PC-3 (cell line): ENCODE measurements around the gene ANK3. TPM values are rescaled to one million over a fixed set of nuclear protein-coding genes. Genes with fewer than 3 reads are reported as not detected.
A peak's percentile ranks its signal among the peaks of the same experiment; 100 is the strongest.

ENCODE experiments used
- ATAC-seq: fragments of 200-7000 bp; cut with Tn5 transposase; 2 replicates; pipeline ENCODE4 v1.9.1; 2020; ENCODE audit warnings: mild to moderate bottlenecking, moderate library complexity
- BruUV-seq: library from RNA; stranded (reverse); fragments of 400-500 nt; replicated peaks from 2 replicates; lab custom pipeline; 2021; lab: Mats Ljungman, UMichigan
- CTCF ChIA-PET: fragments of 300-600 bp; sonication (Branson Sonifier 250); formaldehyde crosslinking; loops from one replicate; lab custom pipeline; 2022; ENCODE audit warnings: antibody characterized with exemption; lab: Charles Lee
- POLR2A ChIA-PET: fragments of 300-600 bp; sonication (Branson Sonifier 250); formaldehyde crosslinking; loops from one replicate; lab custom pipeline; 2022; ENCODE audit warnings: antibody characterized with exemption; ENCODE audit not compliant: unreplicated experiment; lab: Charles Lee
- DNase-seq: peaks from one replicate; pipeline ENCODE4 v3.0.0-alpha.2; 2015
- H2AFZ ChIP-seq: fragments of 300-600 bp; sonication (generic); 2 replicates; pipeline ENCODE4 v1.6.0; 2016; ENCODE audit warnings: antibody characterized with exemption, low read length
- H3F3A ChIP-seq: fragments of 300-600 bp; sonication (generic); one replicate; pipeline ENCODE4 v1.6.0; 2017; ENCODE audit warnings: antibody characterized with exemption, low read length, control low read depth, mild to moderate bottlenecking; ENCODE audit not compliant: unreplicated experiment
- H3K27ac ChIP-seq: fragments of 300-600 bp; sonication (generic); 2 replicates; pipeline ENCODE4 v1.5.1; 2016; ENCODE audit warnings: mild to moderate bottlenecking, low read length
- H3K27me3 ChIP-seq: fragments of 300-600 bp; sonication (generic); 2 replicates; pipeline ENCODE4 v1.6.1; 2016; ENCODE audit warnings: low read length, mixed read lengths
- H3K36me3 ChIP-seq: fragments of 300-600 bp; sonication (generic); 2 replicates; pipeline ENCODE4 v1.6.1; 2016; ENCODE audit warnings: low read depth, mixed run types, low read length, mixed read lengths
- H3K4me1 ChIP-seq: fragments of 300-600 bp; sonication (generic); 2 replicates; pipeline ENCODE4 v1.5.1; 2016; ENCODE audit warnings: low read length; ENCODE audit not compliant: insufficient read depth
- H3K4me2 ChIP-seq: fragments of 300-600 bp; sonication (generic); 2 replicates; pipeline ENCODE4 v1.6.0; 2016; ENCODE audit warnings: low read length
- H3K4me3 ChIP-seq: fragments of 300-600 bp; sonication (generic); 2 replicates; pipeline ENCODE4 v1.5.1; 2016; ENCODE audit warnings: mild to moderate bottlenecking, low read length, mixed read lengths
- H3K79me2 ChIP-seq: fragments of 300-600 bp; sonication (generic); 2 replicates; pipeline ENCODE4 v1.6.1; 2017; ENCODE audit warnings: low read length, mixed read lengths
- H3K9ac ChIP-seq: fragments of 300-600 bp; sonication (generic); 2 replicates; pipeline ENCODE4 v1.6.0; 2016; ENCODE audit warnings: mild to moderate bottlenecking, low read length
- H3K9me2 ChIP-seq: fragments of 300-600 bp; sonication (generic); replicated peaks from 2 replicates; pipeline ENCODE4 v1.6.1; 2016; ENCODE audit warnings: mixed run types, low read length, mixed read lengths
- H3K9me3 ChIP-seq: fragments of 300-600 bp; sonication (generic); 2 replicates; pipeline ENCODE4 v1.6.1; 2016; ENCODE audit warnings: low read length, mixed read lengths
- H4K20me1 ChIP-seq: fragments of 300-600 bp; sonication (generic); 2 replicates; pipeline ENCODE4 v1.6.1; 2016; ENCODE audit warnings: low read length, mixed read lengths
- EZH2 ChIP-seq: fragments of 300-600 bp; sonication (generic); IDR thresholded peaks from one replicate; pipeline ENCODE4 v1.6.1; 2017; ENCODE audit warnings: antibody characterized with exemption, mild to moderate bottlenecking, low read length; ENCODE audit not compliant: unreplicated experiment
- EZH2phosphoT487 ChIP-seq: fragments of 300-600 bp; sonication (generic); IDR thresholded peaks from 2 replicates; pipeline ENCODE4 v1.6.1; 2018; ENCODE audit warnings: mild to moderate bottlenecking, antibody characterized with exemption, low read length, borderline replicate concordance
- intact Hi-C: fragments of 100-400 bp; cut with micrococcal nuclease; formaldehyde crosslinking; loops from 2 replicates; pipeline ENCODE4 v1.9.0; 2023
- total RNA-seq: library from RNA; depleted of rRNA; stranded (reverse); fragments of >200 nt; gene quantifications from 2 replicates; pipeline ENCODE4 v1.2.3, GENCODE V29; 2014
- TF ChIP-seq, protein P1 (sequence below): fragments of 300-600 bp; sonication (generic); conservative IDR thresholded peaks from 2 replicates; pipeline ENCODE4 v1.5.1; 2017; ENCODE audit warnings: antibody characterized with exemption, low read depth, mild to moderate bottlenecking, low read length

ANK3 gene
- total RNA-seq, 1 experiment from 2014 or later: 29.5 TPM

GRCh38 chr10:60413306-60414012 is 23.8 kb upstream of the ANK3 start:
- Histone ChIP-seq H3K9ac (no peak overlapping the region), H4K20me1 (no peaks in the 10 kb centered on the region), H3K4me1 (peaks cover 68% of the 10 kb centered on the region), H3K27me3 (no peaks in the 10 kb centered on the region), H3K9me2 (no peaks in the 10 kb centered on the region), H3K9me3 (no peaks in the 10 kb centered on the region), H3K27ac (no peak overlapping the region; the same call in 1 of the 2 replicates), H3K4me3 (no peak overlapping the region), H3K79me2 (no peaks in the 10 kb centered on the region), H2AFZ (no peak overlapping the region), H3K4me2 (peak overlapping the region; percentile 76), H3F3A (no peaks in the 10 kb centered on the region), H3K36me3 (no peaks in the 10 kb centered on the region)
- POLR2A ChIA-PET: no interaction called here
- no peak for ATAC-seq
- intact Hi-C loops: no loop called here
- TF ChIP-seq EZH2 (no peak), EZH2phosphoT487 (no peak)
- TF ChIP-seq, protein P1, sequence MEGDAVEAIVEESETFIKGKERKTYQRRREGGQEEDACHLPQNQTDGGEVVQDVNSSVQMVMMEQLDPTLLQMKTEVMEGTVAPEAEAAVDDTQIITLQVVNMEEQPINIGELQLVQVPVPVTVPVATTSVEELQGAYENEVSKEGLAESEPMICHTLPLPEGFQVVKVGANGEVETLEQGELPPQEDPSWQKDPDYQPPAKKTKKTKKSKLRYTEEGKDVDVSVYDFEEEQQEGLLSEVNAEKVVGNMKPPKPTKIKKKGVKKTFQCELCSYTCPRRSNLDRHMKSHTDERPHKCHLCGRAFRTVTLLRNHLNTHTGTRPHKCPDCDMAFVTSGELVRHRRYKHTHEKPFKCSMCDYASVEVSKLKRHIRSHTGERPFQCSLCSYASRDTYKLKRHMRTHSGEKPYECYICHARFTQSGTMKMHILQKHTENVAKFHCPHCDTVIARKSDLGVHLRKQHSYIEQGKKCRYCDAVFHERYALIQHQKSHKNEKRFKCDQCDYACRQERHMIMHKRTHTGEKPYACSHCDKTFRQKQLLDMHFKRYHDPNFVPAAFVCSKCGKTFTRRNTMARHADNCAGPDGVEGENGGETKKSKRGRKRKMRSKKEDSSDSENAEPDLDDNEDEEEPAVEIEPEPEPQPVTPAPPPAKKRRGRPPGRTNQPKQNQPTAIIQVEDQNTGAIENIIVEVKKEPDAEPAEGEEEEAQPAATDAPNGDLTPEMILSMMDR: no peak
- BruUV-seq: no TSS peak
- CTCF ChIA-PET: no interaction called here
- DNase-seq: peak; percentile 50

DNA sequence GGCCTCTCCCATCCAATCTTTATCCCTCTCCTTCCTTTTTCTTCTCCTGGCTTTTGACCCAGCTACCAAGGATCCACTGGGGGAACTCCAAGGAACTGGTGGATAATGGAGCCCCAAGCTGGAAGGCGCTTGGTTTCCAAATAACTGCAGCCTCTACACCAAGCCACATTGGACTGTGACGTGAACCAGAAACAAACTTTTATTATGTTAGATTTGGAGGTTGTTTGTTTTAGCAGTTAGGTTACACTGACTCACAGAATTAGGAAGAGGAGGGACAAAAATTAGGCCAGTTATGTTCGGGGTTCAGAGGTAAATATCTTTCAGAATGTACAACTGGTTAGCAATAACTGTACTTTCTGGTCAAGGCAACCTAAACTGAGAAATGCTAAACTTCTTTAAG is 21.3 kb upstream of the ANK3 start:
- DNase-seq (peak; percentile 75), ATAC-seq (peak; percentile 64)
- no peak overlapping the region for H3K9ac ChIP-seq
- H3K27me3 ChIP-seq: no peaks in the 10 kb centered on the region
- no peaks in the 10 kb centered on the region for H3K9me2 ChIP-seq
- peak overlapping the region; percentile 37 for H3K4me2 ChIP-seq
- H3K4me3 ChIP-seq: no peak overlapping the region
- H3K27ac ChIP-seq: peak overlapping the region; percentile 34
- no TSS peak for BruUV-seq
- H3K79me2 ChIP-seq: no peaks in the 10 kb centered on the region
- no peaks in the 10 kb centered on the region for H3K9me3 ChIP-seq
- no peaks in the 10 kb centered on the region for H4K20me1 ChIP-seq
- no peaks in the 10 kb centered on the region for H3K36me3 ChIP-seq
- ChIA-PET CTCF (no interaction called here), POLR2A (no interaction called here)
- no peaks in the 10 kb centered on the region for H3F3A ChIP-seq
- peak overlapping the region; percentile 20; the same call in 1 of the 2 replicates for H2AFZ ChIP-seq
- no peak for TF ChIP-seq EZH2phosphoT487
- TF ChIP-seq, protein P1: no peak
- intact Hi-C loops: loop anchor here (2.0 kb wide), 1 partner anchor 26 kb away; no protein-coding TSS in a partner anchor
- peaks cover 44% of the 10 kb centered on the region for H3K4me1 ChIP-seq

GRCh38 chr10:60409202-60409601 is 19.5 kb upstream of the ANK3 start:
- Histone ChIP-seq H3K4me3 (no peak overlapping the region), H3K4me1 (peaks cover 27% of the 10 kb centered on the region), H3K36me3 (no peaks in the 10 kb centered on the region), H3K27me3 (no peaks in the 10 kb centered on the region), H3K27ac (no peak overlapping the region), H2AFZ (no peak overlapping the region), H3K9me2 (no peaks in the 10 kb centered on the region), H3K4me2 (no peak overlapping the region), H3F3A (no peaks in the 10 kb centered on the region), H3K79me2 (no peaks in the 10 kb centered on the region), H3K9me3 (no peaks in the 10 kb centered on the region), H3K9ac (no peak overlapping the region), H4K20me1 (no peaks in the 10 kb centered on the region)
- no TSS peak for BruUV-seq
- intact Hi-C loops: no loop called here
- CTCF ChIA-PET: interaction anchor here (0.6 kb wide), 1 partner anchor 383 kb away, joined by 3 read pairs; no protein-coding TSS in a partner anchor
- TF ChIP-seq, protein P1: no peak
- ATAC-seq (no peak), DNase-seq (no peak)
- POLR2A ChIA-PET: no interaction called here
